Brain microvascular endothelial cell (primary cell): Measurements from ENCODE around the gene CFAP45.

Experiments
- DNase-seq: peaks from one replicate; pipeline ENCODE4 v3.0.0-alpha.2; 2020
- H3K27ac ChIP-seq: fragments of 250-450 bp; sonication (Bioruptor Pico); 2 replicates; pipeline ENCODE4 v1.5.1; 2020; ENCODE audit warnings: mild to moderate bottlenecking, moderate library complexity
- H3K27me3 ChIP-seq: fragments of 250-450 bp; sonication (Bioruptor Pico); replicated peaks from 2 replicates; pipeline ENCODE4 v1.5.1; 2020; ENCODE audit warnings: mild to moderate bottlenecking
- H3K36me3 ChIP-seq: fragments of 250-450 bp; sonication (Bioruptor Pico); replicated peaks from 2 replicates; pipeline ENCODE4 v1.5.1; 2020; ENCODE audit warnings: mild to moderate bottlenecking
- H3K4me3 ChIP-seq: 2 replicates; pipeline ENCODE4 v1.5.1; 2011; ENCODE audit warnings: low read depth, mild to moderate bottlenecking, control low read depth, low read length, moderate library complexity
- in situ Hi-C: cut with HindIII; loops from 2 replicates; pipeline ENCODE4 v1.10.0; 2017; ENCODE audit warnings: low sequenced_read_pairs, low pct_ligation_motif_present
- TF ChIP-seq, protein P1 (sequence below): IDR thresholded peaks from 2 replicates; pipeline ENCODE4 v1.5.1; 2011; ENCODE audit warnings: low read depth, mild to moderate bottlenecking, moderate library complexity, low read length, control low read depth, inconsistent platforms; ENCODE audit errors: missing control alignments

Gene CFAP45

GRCh38 chr1:159930216-159930615, 30.3 kb upstream of the CFAP45 start:
- Histone ChIP-seq H3K4me3 (no peak overlapping the region), H3K27ac (no peak overlapping the region), H3K27me3 (no peaks in the 10 kb centered on the region), H3K36me3 (no peaks in the 10 kb centered on the region)
- no peak for DNase-seq
- in situ Hi-C loops: no loop called here
- TF ChIP-seq, protein P1, sequence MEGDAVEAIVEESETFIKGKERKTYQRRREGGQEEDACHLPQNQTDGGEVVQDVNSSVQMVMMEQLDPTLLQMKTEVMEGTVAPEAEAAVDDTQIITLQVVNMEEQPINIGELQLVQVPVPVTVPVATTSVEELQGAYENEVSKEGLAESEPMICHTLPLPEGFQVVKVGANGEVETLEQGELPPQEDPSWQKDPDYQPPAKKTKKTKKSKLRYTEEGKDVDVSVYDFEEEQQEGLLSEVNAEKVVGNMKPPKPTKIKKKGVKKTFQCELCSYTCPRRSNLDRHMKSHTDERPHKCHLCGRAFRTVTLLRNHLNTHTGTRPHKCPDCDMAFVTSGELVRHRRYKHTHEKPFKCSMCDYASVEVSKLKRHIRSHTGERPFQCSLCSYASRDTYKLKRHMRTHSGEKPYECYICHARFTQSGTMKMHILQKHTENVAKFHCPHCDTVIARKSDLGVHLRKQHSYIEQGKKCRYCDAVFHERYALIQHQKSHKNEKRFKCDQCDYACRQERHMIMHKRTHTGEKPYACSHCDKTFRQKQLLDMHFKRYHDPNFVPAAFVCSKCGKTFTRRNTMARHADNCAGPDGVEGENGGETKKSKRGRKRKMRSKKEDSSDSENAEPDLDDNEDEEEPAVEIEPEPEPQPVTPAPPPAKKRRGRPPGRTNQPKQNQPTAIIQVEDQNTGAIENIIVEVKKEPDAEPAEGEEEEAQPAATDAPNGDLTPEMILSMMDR: no peak

DNA sequence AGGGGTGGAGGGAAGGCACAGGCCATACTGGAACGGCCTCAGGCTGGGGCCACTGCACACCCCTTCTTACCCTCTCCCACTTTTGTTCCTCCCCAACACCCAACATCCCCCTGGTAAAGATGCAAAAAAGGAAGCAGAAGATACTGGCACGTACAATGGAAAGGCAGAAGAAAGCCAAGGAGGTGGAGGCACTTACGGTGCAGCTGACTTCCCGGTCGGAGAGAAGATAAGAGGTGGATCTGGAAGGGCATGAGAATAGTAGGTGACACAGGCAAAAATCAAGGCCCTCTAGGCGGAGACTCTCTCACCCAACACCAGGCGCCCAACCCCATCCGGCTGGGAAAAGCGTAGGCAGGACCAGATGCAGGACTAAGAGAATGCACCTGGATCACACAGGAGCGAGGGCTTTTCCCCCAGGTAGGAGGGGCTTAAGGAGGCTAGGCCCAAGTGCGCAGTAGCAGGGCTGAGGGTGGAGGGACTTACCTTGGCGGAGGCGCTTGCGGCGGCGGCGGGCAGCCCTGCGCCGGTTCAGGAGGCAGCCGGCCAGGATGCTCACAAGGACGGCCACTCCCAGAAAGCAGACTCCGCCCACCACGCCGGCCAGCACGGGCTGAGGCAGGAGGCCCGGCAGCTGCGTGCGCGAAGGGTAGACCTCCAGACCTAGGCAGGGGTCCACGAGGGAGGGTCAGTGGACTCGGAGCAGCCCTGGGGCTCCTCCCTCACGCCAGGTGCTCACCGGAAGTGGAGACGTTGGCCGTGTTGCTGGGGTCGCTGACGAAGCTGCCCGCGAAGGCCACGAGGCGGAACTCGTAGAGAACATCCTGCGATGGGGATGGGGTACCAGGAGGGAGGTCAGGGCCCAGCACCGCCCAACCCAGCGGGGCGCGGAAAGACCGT, 29.4 kb upstream of the CFAP45 start:
- Histone ChIP-seq H3K27me3 (no peaks in the 10 kb centered on the region), H3K36me3 (no peaks in the 10 kb centered on the region), H3K4me3 (no peak overlapping the region), H3K27ac (no peak overlapping the region)
- TF ChIP-seq, protein P1: no peak
- in situ Hi-C loops: no loop called here
- no peak for DNase-seq

DNA sequence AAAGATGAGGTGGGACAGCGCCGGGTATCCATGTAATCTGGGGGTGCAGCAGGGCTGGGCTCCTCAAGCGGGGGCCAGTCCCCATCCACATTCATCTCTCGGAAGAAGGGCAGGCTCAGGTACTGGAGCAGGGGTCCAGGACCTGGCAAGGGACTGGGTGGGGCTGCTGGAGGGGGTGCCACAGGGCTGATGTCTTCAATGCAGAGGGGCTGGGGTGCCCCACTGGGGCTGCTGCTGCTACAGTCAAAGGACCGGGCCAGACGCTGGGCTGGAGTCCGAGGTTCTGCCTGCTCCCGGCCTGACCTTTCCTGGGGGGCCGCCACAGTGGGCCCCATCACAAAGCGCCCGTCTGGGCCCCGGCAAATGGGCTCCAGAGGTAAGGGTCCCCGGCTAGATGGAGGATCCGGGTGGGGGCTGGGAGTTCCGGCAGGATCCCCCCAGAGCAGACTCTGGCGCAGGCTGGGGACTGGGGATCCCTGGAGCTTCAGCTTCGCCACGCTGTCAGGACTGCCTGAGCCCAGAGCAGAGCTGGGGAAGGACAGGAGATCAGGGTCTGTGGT, 28.6 kb upstream of the CFAP45 start:
- no peaks in the 10 kb centered on the region for H3K27me3 ChIP-seq
- in situ Hi-C loops: no loop called here
- DNase-seq: no peak
- no peak overlapping the region for H3K27ac ChIP-seq
- H3K4me3 ChIP-seq: no peak overlapping the region
- TF ChIP-seq, protein P1: no peak
- no peaks in the 10 kb centered on the region for H3K36me3 ChIP-seq

DNA sequence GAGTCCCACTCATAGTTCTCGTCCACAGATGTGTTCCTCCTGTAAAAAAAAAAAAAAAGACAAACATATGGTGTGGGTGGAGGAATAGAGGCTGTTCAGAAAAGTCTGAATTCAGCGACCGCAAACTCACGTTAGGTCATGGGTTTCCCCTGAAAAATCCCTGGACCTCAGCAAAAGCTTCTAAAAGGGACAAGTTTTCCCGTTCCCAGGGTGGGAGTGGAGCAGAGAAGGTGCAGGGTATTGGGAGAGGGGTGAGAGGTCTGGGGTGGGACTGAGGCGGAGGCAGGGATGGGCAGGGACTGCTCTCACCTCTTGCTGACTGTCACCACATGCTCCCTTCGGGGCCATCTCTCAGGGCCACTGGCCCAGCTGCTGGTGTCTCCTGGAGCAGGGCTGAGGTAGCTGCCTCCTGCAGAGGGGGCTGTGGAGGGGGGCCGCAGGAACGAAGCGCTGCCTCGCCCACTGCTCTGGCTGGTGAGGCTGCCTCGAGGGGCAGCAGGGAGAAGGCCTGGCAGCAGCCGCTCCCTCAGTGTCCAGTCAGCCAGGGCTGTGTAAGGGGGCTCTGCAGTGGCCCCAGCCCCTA, 28.0 kb upstream of the CFAP45 start:
- TF ChIP-seq, protein P1: peak; percentile 21
- Histone ChIP-seq H3K27ac (no peak overlapping the region), H3K36me3 (no peaks in the 10 kb centered on the region), H3K27me3 (no peaks in the 10 kb centered on the region), H3K4me3 (no peak overlapping the region)
- in situ Hi-C loops: no loop called here
- DNase-seq: no peak

GRCh38 chr1:159927211-159927848, 27.4 kb upstream of the CFAP45 start:
- Histone ChIP-seq H3K27me3 (no peaks in the 10 kb centered on the region), H3K27ac (no peak overlapping the region), H3K36me3 (no peaks in the 10 kb centered on the region), H3K4me3 (no peak overlapping the region)
- TF ChIP-seq, protein P1: no peak
- DNase-seq: no peak
- in situ Hi-C loops: no loop called here
